Left forelimb (tissue), 1 donor: ENCODE data around the gene SIN3A.
"Not testable (repeated sequence)": the region's sequence is repeated elsewhere in the genome, so short reads cannot be mapped to it uniquely, and the experiment has no call there.

ENCODE experiments used
- DNase-seq: peaks from one replicate; pipeline ENCODE4 v3.0.0-alpha.2; 2018; ENCODE audit warnings: low spot score

The SIN3A gene

GRCh38 chr15:75451674-75452363 is at the start of gene SIN3A:
Gene SIN3A, minus strand, starts transcription at chr15:75451690. Its CDS starts 21,315 bp downstream, at chr15:75430375.
- peak; percentile 100 for DNase-seq

GRCh38 chr15:75493732-75494131 is 42.2 kb upstream of the SIN3A start:
- DNase-seq: no peak

- DNase-seq: no peak
Observed at GRCh38 chr15:75483961-75484360, 32.5 kb upstream of the SIN3A start.

GRCh38 chr15:75483556-75483955 is 32.1 kb upstream of the SIN3A start:
- not testable (repeated sequence) for DNase-seq

GRCh38 chr15:75483106-75483505 is 31.6 kb upstream of the SIN3A start:
- DNase-seq: no peak

- not testable (repeated sequence) for DNase-seq
Observed at GRCh38 chr15:75480463-75480862, 29.0 kb upstream of the SIN3A start.

GRCh38 chr15:75479670-75480069 is 28.2 kb upstream of the SIN3A start:
- DNase-seq: no peak

GRCh38 chr15:75477094-75477493 is 25.6 kb upstream of the SIN3A start:
- DNase-seq: not testable (repeated sequence)

- DNase-seq: no peak
Observed at GRCh38 chr15:75468913-75469598, 17.6 kb upstream of the SIN3A start.

GRCh38 chr15:75460646-75461045 is 9.2 kb upstream of the SIN3A start:
- DNase-seq: no peak

- DNase-seq: no peak
Observed at GRCh38 chr15:75459581-75459980, 8.1 kb upstream of the SIN3A start.

- DNase-seq: no peak
Observed at GRCh38 chr15:75456710-75457109, 5.2 kb upstream of the SIN3A start.

GRCh38 chr15:75455982-75456531 is 4.6 kb upstream of the SIN3A start:
- DNase-seq: no peak

- DNase-seq: peak; percentile 94
Observed at GRCh38 chr15:75455424-75455981, 4.0 kb upstream of the SIN3A start.

GRCh38 chr15:75454471-75455378 is 3.2 kb upstream of the SIN3A start:
- peak; percentile 92 for DNase-seq

GRCh38 chr15:75453703-75454470 is 2.4 kb upstream of the SIN3A start:
- DNase-seq: peak; percentile 99

GRCh38 chr15:75452865-75453702 is 1.6 kb upstream of the SIN3A start:
- peak; percentile 72 for DNase-seq

GRCh38 chr15:75452364-75452864 is 924 bp upstream of the SIN3A start:
- DNase-seq: peak; percentile 78

GRCh38 chr15:75451202-75451673 is 252 bp downstream of the SIN3A start:
- DNase-seq: no peak
